Upper lobe of left lung (tissue), 4 donors: ENCODE measurements around the gene RARB.

Experiments
- POLR2A ChIP-seq, 4 donors: fragments of 450-650 bp; IDR thresholded peaks; one replicate each; pipeline ENCODE4 v1.5.1; 2016 to 2017; ENCODE audit warnings: antibody characterized with exemption in 4 of 4, mild to moderate bottlenecking in 2 of 4
- TF ChIP-seq, protein P1 (sequence below), 6 experiments: fragments of 450-650 bp in 4 of 6; fragments of 200-600 bp in 2 of 6; sonication (generic) in 2 of 6; IDR thresholded peaks; one replicate each; pipeline ENCODE4 v1.5.1; 2016 to 2019; ENCODE audit warnings: antibody characterized with exemption in 6 of 6

DNA sequence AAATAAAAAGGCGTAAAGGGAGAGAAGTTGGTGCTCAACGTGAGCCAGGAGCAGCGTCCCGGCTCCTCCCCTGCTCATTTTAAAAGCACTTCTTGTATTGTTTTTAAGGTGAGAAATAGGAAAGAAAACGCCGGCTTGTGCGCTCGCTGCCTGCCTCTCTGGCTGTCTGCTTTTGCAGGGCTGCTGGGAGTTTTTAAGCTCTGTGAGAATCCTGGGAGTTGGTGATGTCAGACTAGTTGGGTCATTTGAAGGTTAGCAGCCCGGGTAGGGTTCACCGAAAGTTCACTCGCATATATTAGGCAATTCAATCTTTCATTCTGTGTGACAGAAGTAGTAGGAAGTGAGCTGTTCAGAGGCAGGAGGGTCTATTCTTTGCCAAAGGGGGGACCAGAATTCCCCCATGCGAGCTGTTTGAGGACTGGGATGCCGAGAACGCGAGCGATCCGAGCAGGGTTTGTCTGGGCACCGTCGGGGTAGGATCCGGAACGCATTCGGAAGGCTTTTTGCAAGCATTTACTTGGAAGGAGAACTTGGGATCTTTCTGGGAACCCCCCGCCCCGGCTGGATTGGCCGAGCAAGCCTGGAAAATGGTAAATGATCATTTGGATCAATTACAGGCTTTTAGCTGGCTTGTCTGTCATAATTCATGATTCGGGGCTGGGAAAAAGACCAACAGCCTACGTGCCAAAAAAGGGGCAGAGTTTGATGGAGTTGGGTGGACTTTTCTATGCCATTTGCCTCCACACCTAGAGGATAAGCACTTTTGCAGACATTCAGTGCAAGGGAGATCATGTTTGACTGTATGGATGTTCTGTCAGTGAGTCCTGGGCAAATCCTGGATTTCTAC lies at the start of gene RARB:
- TF ChIP-seq, protein P1, sequence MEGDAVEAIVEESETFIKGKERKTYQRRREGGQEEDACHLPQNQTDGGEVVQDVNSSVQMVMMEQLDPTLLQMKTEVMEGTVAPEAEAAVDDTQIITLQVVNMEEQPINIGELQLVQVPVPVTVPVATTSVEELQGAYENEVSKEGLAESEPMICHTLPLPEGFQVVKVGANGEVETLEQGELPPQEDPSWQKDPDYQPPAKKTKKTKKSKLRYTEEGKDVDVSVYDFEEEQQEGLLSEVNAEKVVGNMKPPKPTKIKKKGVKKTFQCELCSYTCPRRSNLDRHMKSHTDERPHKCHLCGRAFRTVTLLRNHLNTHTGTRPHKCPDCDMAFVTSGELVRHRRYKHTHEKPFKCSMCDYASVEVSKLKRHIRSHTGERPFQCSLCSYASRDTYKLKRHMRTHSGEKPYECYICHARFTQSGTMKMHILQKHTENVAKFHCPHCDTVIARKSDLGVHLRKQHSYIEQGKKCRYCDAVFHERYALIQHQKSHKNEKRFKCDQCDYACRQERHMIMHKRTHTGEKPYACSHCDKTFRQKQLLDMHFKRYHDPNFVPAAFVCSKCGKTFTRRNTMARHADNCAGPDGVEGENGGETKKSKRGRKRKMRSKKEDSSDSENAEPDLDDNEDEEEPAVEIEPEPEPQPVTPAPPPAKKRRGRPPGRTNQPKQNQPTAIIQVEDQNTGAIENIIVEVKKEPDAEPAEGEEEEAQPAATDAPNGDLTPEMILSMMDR (IDR thresholded peaks at IDR 0.05) = no peak
- peak in 3 of 4 donors; percentile 50 to 75 (median 74) for TF ChIP-seq POLR2A (IDR thresholded peaks at IDR 0.05)
